Hepatocyte (in vitro differentiated cells): ENCODE data around the gene CYTH4. TPM values are rescaled to one million over a fixed set of nuclear protein-coding genes. Genes with fewer than 3 reads are reported as not detected.

Source experiments
- DNase-seq: peaks from one replicate; pipeline ENCODE4 v3.0.0-alpha.2; 2016; ENCODE audit warnings: low spot score
- H2AFZ ChIP-seq: fragments of 200-600 bp; sonication (generic); 2 replicates; pipeline ENCODE4 v1.6.0; 2016; ENCODE audit warnings: antibody characterized with exemption, mild to moderate bottlenecking
- H3K27ac ChIP-seq: fragments of 200-600 bp; sonication (generic); 2 replicates; pipeline ENCODE4 v1.5.1; 2016; ENCODE audit warnings: mild to moderate bottlenecking
- H3K27me3 ChIP-seq: fragments of 200-600 bp; sonication (generic); 2 replicates; pipeline ENCODE4 v1.6.1; 2016
- H3K36me3 ChIP-seq: fragments of 200-600 bp; sonication (generic); replicated peaks from 2 replicates; pipeline ENCODE4 v1.5.1; 2016; ENCODE audit warnings: low read depth; ENCODE audit not compliant: insufficient read depth
- H3K4me1 ChIP-seq: fragments of 200-600 bp; sonication (generic); 2 replicates; pipeline ENCODE4 v1.5.1; 2016; ENCODE audit warnings: mild to moderate bottlenecking, moderate library complexity; ENCODE audit not compliant: insufficient read depth
- H3K4me2 ChIP-seq: fragments of 200-600 bp; sonication (generic); 2 replicates; pipeline ENCODE4 v1.6.0; 2016
- H3K4me3 ChIP-seq: fragments of 200-600 bp; sonication (generic); 2 replicates; pipeline ENCODE4 v1.5.1; 2016; ENCODE audit warnings: mild to moderate bottlenecking
- H3K79me2 ChIP-seq: fragments of 200-600 bp; sonication (generic); 2 replicates; pipeline ENCODE4 v1.6.0; 2017; ENCODE audit warnings: mild to moderate bottlenecking
- H3K9me2 ChIP-seq: fragments of 200-600 bp; sonication (generic); replicated peaks from 2 replicates; pipeline ENCODE4 v1.6.0; 2017; ENCODE audit warnings: mild to moderate bottlenecking; ENCODE audit not compliant: insufficient read depth
- H3K9me3 ChIP-seq: fragments of 200-600 bp; sonication (generic); 2 replicates; pipeline ENCODE4 v1.5.1; 2016; ENCODE audit warnings: low read depth, mild to moderate bottlenecking
- H4K20me1 ChIP-seq: fragments of 200-600 bp; sonication (generic); 2 replicates; pipeline ENCODE4 v1.6.0; 2016; ENCODE audit warnings: mild to moderate bottlenecking; ENCODE audit not compliant: insufficient read depth, poor library complexity, severe bottlenecking
- EZH2 ChIP-seq: fragments of 200-600 bp; sonication (generic); IDR thresholded peaks from 2 replicates; pipeline ENCODE4 v1.6.1; 2016; ENCODE audit warnings: antibody characterized with exemption, mild to moderate bottlenecking, borderline replicate concordance
- EZH2phosphoT487 ChIP-seq: fragments of 200-600 bp; sonication (generic); IDR thresholded peaks from one replicate; pipeline ENCODE4 v1.6.1; 2018; ENCODE audit warnings: antibody characterized with exemption, mild to moderate bottlenecking, low read depth, moderate library complexity; ENCODE audit not compliant: unreplicated experiment, severe bottlenecking
- WGBS: methylation state at CpG from one replicate; pipeline ENCODE4 v1.1.6; 2016; ENCODE audit warnings: low lambda C conversion rate; ENCODE audit errors: missing lambda C conversion rate; 5-methylcytosine and 5-hydroxymethylcytosine counted together
- polyA plus RNA-seq: library from polyadenylated mRNA; unstranded; fragments of >200 nt; fragmentation: Nextera tagmentation; extraction: Ambion mirVana; gene quantifications from 2 replicates; pipeline ENCODE4 v1.2.1, GENCODE V29; 2016
- total RNA-seq: library from RNA; depleted of rRNA; stranded (reverse); fragments of >200 nt; gene quantifications from 2 replicates; pipeline ENCODE4 v1.2.3, GENCODE V29; 2014
- TF ChIP-seq, protein P1 (sequence below): fragments of 200-600 bp; sonication (generic); IDR thresholded peaks from 2 replicates; pipeline ENCODE4 v1.5.1; 2016; ENCODE audit warnings: antibody characterized with exemption, mild to moderate bottlenecking; ENCODE audit not compliant: poor library complexity

Gene CYTH4
- total and polyA plus RNA-seq, 2 experiments from 2014 or later = 0.57 to 0.94 TPM

DNA sequence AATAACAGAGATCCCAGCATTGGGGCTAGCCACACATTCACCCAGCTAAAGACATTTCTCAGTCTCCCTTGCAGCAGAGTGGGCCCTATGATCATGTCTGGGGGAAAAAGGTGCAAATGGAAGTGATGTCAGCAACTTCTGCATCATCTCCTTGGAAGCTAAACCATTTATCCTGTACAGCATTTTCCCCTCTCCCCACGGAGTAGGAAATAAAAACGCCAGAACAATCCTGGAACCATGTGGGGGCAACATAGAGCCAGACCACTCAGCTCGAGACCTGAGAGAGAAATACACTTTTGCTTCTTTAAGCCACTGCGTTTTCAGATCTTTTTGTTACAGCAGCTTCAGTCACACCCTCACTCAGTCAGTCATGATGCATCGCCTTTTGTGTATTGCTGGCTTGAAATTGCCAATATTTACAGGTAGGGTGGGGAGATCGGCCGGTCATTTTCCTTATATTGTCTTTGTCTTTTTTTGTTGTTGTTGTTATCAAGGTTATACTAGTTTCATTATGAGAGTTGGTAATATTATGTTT, 29.1 kb upstream of the CYTH4 start:
- H3K36me3 ChIP-seq = no peaks in the 10 kb centered on the region
- DNase-seq = no peak
- 55% methylated on average over 7 of the region's 7 CpGs for WGBS
- H3K4me2 ChIP-seq = no peak overlapping the region
- H3K9me2 ChIP-seq = no peaks in the 10 kb centered on the region
- TF ChIP-seq EZH2 (no peak), EZH2phosphoT487 (no peak)
- TF ChIP-seq, protein P1, sequence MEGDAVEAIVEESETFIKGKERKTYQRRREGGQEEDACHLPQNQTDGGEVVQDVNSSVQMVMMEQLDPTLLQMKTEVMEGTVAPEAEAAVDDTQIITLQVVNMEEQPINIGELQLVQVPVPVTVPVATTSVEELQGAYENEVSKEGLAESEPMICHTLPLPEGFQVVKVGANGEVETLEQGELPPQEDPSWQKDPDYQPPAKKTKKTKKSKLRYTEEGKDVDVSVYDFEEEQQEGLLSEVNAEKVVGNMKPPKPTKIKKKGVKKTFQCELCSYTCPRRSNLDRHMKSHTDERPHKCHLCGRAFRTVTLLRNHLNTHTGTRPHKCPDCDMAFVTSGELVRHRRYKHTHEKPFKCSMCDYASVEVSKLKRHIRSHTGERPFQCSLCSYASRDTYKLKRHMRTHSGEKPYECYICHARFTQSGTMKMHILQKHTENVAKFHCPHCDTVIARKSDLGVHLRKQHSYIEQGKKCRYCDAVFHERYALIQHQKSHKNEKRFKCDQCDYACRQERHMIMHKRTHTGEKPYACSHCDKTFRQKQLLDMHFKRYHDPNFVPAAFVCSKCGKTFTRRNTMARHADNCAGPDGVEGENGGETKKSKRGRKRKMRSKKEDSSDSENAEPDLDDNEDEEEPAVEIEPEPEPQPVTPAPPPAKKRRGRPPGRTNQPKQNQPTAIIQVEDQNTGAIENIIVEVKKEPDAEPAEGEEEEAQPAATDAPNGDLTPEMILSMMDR = no peak
- H3K79me2 ChIP-seq = no peaks in the 10 kb centered on the region
- H3K4me1 ChIP-seq = no peaks in the 10 kb centered on the region
- H3K9me3 ChIP-seq = no peaks in the 10 kb centered on the region
- no peak overlapping the region for H3K4me3 ChIP-seq
- no peak overlapping the region for H2AFZ ChIP-seq
- H4K20me1 ChIP-seq = no peaks in the 10 kb centered on the region
- no peak overlapping the region for H3K27ac ChIP-seq
- peaks cover 4% of the 10 kb centered on the region for H3K27me3 ChIP-seq

- no peak for DNase-seq
- Histone ChIP-seq H3K9me2 (no peaks in the 10 kb centered on the region), H3K27ac (no peak overlapping the region), H3K79me2 (no peaks in the 10 kb centered on the region), H3K4me1 (peaks cover 11% of the 10 kb centered on the region), H4K20me1 (no peaks in the 10 kb centered on the region), H2AFZ (no peak overlapping the region), H3K36me3 (no peaks in the 10 kb centered on the region), H3K9me3 (no peaks in the 10 kb centered on the region), H3K27me3 (peaks cover 4% of the 10 kb centered on the region), H3K4me2 (no peak overlapping the region), H3K4me3 (no peak overlapping the region)
- WGBS = 84% methylated on average over 5 of the region's 5 CpGs
- TF ChIP-seq EZH2phosphoT487 = no peak
- TF ChIP-seq, protein P1 = no peak
- no peak for TF ChIP-seq EZH2
These were observed 28.0 kb upstream of the CYTH4 start for GRCh38 chr22:37254209-37254866.

GRCh38 chr22:37254867-37255233, 27.5 kb upstream of the CYTH4 start:
- DNase-seq = no peak
- Histone ChIP-seq H3K9me3 (no peaks in the 10 kb centered on the region), H3K36me3 (no peaks in the 10 kb centered on the region), H2AFZ (no peak overlapping the region), H3K27me3 (peaks cover 4% of the 10 kb centered on the region), H3K4me2 (no peak overlapping the region), H4K20me1 (no peaks in the 10 kb centered on the region), H3K27ac (no peak overlapping the region), H3K4me1 (peaks cover 15% of the 10 kb centered on the region), H3K4me3 (no peak overlapping the region), H3K79me2 (no peaks in the 10 kb centered on the region), H3K9me2 (no peaks in the 10 kb centered on the region)
- WGBS = 58% methylated on average over 5 of the region's 5 CpGs
- TF ChIP-seq EZH2phosphoT487 = no peak
- no peak for TF ChIP-seq EZH2
- TF ChIP-seq, protein P1 = no peak
